Ovary (tissue), 10 donors: ENCODE results near the gene ABT1. TPM values are rescaled to one million over a fixed set of nuclear protein-coding genes. Genes with fewer than 3 reads are reported as not detected.
"Not testable (repeated sequence)": the region's sequence is repeated elsewhere in the genome, so short reads cannot be mapped to it uniquely, and the experiment has no call there.

Experiments used
- DNase-seq, 5 donors: peaks; one replicate each; pipeline ENCODE4 v3.0.0-alpha.2; 2019 to 2020
- H3K27ac ChIP-seq, 2 donors: fragments of 200-600 bp; one replicate each; pipeline versions ENCODE4 v1.5.1 to v1.8.0; 2019 to 2022
- H3K27me3 ChIP-seq: fragments of 200-600 bp; one replicate; pipeline ENCODE4 v1.8.0; 2022
- H3K36me3 ChIP-seq: fragments of 200-600 bp; sonication (generic); one replicate; pipeline ENCODE4 v1.5.1; 2019
- H3K4me1 ChIP-seq: one replicate; pipeline ENCODE4 v1.8.1; 2013; ENCODE audit warnings: mild to moderate bottlenecking, moderate library complexity; ENCODE audit not compliant: insufficient read depth
- H3K4me3 ChIP-seq: fragments of 200-600 bp; sonication (generic); one replicate; pipeline ENCODE4 v1.5.1; 2017
- H3K9me3 ChIP-seq, 2 donors: fragments of 200-600 bp in 1 of 2; sonication (generic) in 1 of 2; one replicate each; pipeline versions ENCODE4 v1.5.1 to v1.8.1; 2013 to 2019; ENCODE audit warnings: mild to moderate bottlenecking in 1 of 2, moderate library complexity in 1 of 2
- EP300 ChIP-seq: sonication (generic); formaldehyde crosslinking; IDR thresholded peaks from one replicate; pipeline ENCODE4 v1.6.1; 2017; ENCODE audit warnings: antibody characterized with exemption
- POLR2A ChIP-seq: fragments of 450-650 bp; IDR thresholded peaks from one replicate; pipeline ENCODE4 v1.6.1; 2017; ENCODE audit warnings: antibody characterized with exemption, mild to moderate bottlenecking, moderate library complexity
- WGBS, 3 donors: extraction: QIAGEN DNeasy Blood & Tissue Kit in 1 of 3; methylation state at CpG; one replicate each; pipeline versions ENCODE4 v1.1.5 to v1.1.7; 2013 to 2017; 5-methylcytosine and 5-hydroxymethylcytosine counted together
- intact Hi-C, 4 donors: fragments of 100-400 bp; cut with DNase I; formaldehyde crosslinking; loops; one replicate each; pipeline versions ENCODE4 v1.11.0 to v1.15.1; 2022 to 2023
- long read RNA-seq, 3 donors: library from polyadenylated mRNA in 2 of 3; unstranded in 2 of 3; transcript quantifications; one replicate each; pipeline ENCODE4 v2.0.0 and lab custom pipeline, GENCODE V29; 2021 to 2026
- polyA plus RNA-seq, 2 donors: library from polyadenylated mRNA; stranded (reverse); fragments of 200-250 nt in 1 of 2; fragments of 350-450 nt in 1 of 2; fragmentation: Illumina TruSeq in 1 of 2; extraction: RNeasy Lipid Tissue Mini Kit (QIAGEN cat#74804) in 1 of 2; gene quantifications; one replicate each; pipeline ENCODE4 v1.2.3, GENCODE V29; 2013 to 2014
- total RNA-seq, 7 donors: library from RNA; depleted of rRNA in 2 of 7; stranded (reverse); fragments of >200 nt in 2 of 7; fragmentation: NEBNext Ultra II Directional in 3 of 7; extraction: Animal tissue kit (Norgen Biotek cat#: 25700) in 3 of 7; gene quantifications; one replicate each; pipeline versions ENCODE4 v1.1.0 to v1.2.4, GENCODE V29; 2016 to 2023
- TF ChIP-seq, protein P1 (sequence below), 3 donors: fragments of 450-650 bp in 2 of 3; fragments of 200-600 bp in 1 of 3; IDR thresholded peaks; one replicate each; pipeline versions ENCODE4 v1.5.1 to v1.8.0; 2016 to 2022; ENCODE audit warnings: antibody characterized with exemption in 3 of 3, mild to moderate bottlenecking in 1 of 3
- donor health status: DM: no; HTN: no; CAD: no; lungs with moderate emphysema.
- donor health status: DM: no; HTN: no; CAD: no.
- donor health status: Bipolar disorder and iron deficiency.
- donor health status: DM: yes; HTN: yes; CAD: no.
- donor health status: DM: no; HTN: no; CAD: no.
- donor health status: DM: yes; HTN: yes; CAD: no.

ABT1 gene
- total RNA-seq (10 to 100 TPM; 10.9 to 17.5 (median 15.5) TPM), polyA plus RNA-seq (10 to 100 TPM in 1 of 2 donors, 1 to 10 TPM in 1; 8.5 to 18.2 TPM)
- long read RNA-seq, donor 1, transcript ABT1-201 (3 exons, 2,949 nt) = major isoform, 119 of 126 reads
- long read RNA-seq, donor 1, partial matches to known transcripts = 1 of 126 reads
- long read RNA-seq, donor 1, other reads (novel, unspliced or antisense) = 6 of 126 reads
- long read RNA-seq, donor 2, transcript ABT1-201 (3 exons, 2,949 nt) = major isoform, 25 of 25 reads
- long read RNA-seq, donor 2, partial matches to known transcripts = 0 of 25 reads
- long read RNA-seq, donor 2, other reads (novel, unspliced or antisense) = 0 of 25 reads
- long read RNA-seq, donor 3, transcript ABT1-201 (3 exons, 2,949 nt) = major isoform, 37 of 43 reads
- long read RNA-seq, donor 3, partial matches to known transcripts = 1 of 43 reads
- long read RNA-seq, donor 3, other reads (novel, unspliced or antisense) = 5 of 43 reads

DNA sequence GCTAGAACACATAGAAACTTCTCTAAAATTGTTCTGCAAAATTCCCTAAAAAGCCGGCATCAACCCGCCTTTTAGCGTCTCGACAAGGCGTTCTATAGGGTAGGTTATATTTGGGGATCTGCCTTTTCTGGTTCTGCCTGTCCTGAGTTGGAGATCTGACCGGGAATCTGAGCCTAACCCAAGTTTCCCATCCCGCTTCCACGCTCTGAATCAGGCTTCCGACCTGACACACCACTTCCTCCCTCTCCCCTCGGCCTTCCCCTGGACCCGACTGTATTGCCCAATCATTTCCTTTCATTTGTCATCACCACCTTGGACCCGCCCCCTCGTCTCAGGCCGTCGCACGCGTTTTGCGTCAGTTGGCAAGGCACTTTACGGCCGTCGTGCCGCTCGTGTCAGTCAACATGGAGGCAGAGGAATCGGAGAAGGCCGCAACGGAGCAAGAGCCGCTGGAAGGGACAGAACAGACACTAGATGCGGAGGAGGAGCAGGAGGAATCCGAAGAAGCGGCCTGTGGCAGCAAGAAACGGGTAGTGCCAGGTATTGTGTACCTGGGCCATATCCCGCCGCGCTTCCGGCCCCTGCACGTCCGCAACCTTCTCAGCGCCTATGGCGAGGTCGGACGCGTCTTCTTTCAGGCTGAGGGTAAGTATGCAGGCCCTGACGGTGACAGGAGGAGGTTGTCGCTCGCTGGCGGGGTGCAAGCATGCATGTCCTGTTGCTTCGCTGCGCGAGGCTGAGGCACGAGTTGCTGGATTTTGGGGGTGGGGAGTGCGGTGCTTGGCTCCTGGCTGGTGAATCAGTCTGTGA is at the start of gene ABT1:
Gene ABT1, plus strand, starts transcription at position 375 of the 810 bp plus-strand sequence. Its CDS starts 30 bp downstream, at position 405.
- DNase-seq = peak; percentile 98 to 99 (median 98)
- intact Hi-C loops = loop anchor here in 3 of 4 donors (2.0 to 10.0 kb wide), 4 partner anchors 24 to 422 kb away; no protein-coding TSS in a partner anchor
- no peaks in the 10 kb centered on the region for H3K27me3 ChIP-seq
- no peaks in the 10 kb centered on the region for H3K36me3 ChIP-seq
- peak within 1 kb of the TSS; percentile 67 to 77 for H3K27ac ChIP-seq
- 0% methylated on average over 51 of the region's 51 CpGs for WGBS, 3 donors
- H3K9me3 ChIP-seq = no peaks in the 10 kb centered on the region
- peak within 1 kb of the TSS; percentile 89 for H3K4me3 ChIP-seq
- TF ChIP-seq, protein P1, sequence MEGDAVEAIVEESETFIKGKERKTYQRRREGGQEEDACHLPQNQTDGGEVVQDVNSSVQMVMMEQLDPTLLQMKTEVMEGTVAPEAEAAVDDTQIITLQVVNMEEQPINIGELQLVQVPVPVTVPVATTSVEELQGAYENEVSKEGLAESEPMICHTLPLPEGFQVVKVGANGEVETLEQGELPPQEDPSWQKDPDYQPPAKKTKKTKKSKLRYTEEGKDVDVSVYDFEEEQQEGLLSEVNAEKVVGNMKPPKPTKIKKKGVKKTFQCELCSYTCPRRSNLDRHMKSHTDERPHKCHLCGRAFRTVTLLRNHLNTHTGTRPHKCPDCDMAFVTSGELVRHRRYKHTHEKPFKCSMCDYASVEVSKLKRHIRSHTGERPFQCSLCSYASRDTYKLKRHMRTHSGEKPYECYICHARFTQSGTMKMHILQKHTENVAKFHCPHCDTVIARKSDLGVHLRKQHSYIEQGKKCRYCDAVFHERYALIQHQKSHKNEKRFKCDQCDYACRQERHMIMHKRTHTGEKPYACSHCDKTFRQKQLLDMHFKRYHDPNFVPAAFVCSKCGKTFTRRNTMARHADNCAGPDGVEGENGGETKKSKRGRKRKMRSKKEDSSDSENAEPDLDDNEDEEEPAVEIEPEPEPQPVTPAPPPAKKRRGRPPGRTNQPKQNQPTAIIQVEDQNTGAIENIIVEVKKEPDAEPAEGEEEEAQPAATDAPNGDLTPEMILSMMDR (IDR thresholded peaks at IDR 0.05) = no peak
- TF ChIP-seq EP300 (no peak), POLR2A (peak; percentile 87)
- peaks cover 4% of the 10 kb centered on the region for H3K4me1 ChIP-seq

DNA sequence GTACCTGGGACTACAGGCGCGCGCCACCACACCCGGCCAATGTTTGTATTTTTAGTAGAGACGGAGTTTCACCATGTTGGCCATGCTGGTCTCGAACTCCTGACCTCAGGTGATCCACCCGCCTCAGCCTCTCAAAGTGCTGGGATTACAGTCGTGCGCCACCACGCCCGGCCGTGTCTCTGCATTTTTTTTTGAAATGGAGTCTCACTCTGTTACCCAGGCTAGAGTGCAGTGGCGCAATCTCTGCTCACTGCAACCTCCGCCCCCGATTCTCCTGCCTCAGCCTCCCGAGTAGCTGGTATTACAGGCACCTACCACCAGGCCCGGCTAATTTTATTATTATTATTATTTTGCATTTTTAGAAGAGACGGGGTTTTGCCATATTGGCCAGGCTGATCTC is 49.4 kb upstream of the ABT1 start:
- H3K27ac ChIP-seq = not testable (repeated sequence)
- 93 to 94% (median 94%) methylated on average over 18 of the region's 18 CpGs for WGBS, 3 donors

DNA sequence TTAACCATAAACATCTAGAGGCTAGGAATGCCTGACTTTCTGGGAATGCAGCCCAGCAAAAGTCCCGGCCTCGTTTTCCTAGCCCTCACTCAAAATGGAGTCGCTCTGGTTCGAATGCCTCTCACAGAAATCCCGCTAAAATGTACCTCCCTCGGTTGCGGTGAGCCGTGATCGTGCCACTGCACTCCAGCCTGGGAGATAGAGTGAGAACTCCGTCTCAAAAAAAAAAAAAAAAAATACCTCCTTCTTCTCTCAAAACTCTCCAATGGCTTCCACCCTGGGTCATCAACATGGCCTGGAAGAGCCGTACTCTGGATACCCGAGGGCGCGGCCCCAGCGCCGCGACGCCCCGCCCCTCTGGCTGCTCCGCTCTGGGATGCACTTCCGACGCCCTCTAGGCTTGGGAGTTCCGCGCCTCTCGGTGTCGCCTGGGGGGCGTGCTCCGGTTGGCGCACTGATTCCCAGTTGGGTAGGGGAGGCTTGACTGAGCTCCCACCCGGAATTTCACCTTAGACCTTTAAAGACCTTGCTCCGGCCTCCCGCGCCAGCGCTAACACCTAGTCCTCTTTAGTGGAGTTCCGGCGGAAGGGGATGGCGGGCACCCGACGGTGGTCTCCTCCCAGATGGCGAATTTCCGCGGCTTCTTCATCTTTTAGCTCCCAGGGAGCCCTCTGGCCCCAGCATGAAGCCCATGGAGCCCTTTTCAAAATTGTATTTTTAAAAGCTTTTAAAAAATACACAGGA is 46.3 kb upstream of the ABT1 start:
- Histone ChIP-seq H3K4me3 (peak overlapping the region; percentile 44), H3K4me1 (no peaks in the 10 kb centered on the region), H3K27ac (no peak overlapping the region), H3K36me3 (no peaks in the 10 kb centered on the region), H3K9me3 (no peaks in the 10 kb centered on the region), H3K27me3 (no peaks in the 10 kb centered on the region)
- peak; percentile 59 to 78 (median 69) for DNase-seq
- TF ChIP-seq, protein P1 (IDR thresholded peaks at IDR 0.05) = no peak
- no peak for TF ChIP-seq EP300
- TF ChIP-seq POLR2A = no peak
- WGBS, 3 donors = 2 to 3% (median 2%) methylated on average over 42 of the region's 42 CpGs
- intact Hi-C loops = loop anchor here in 1 of 4 donors (10.0 kb wide), 1 partner anchor 924 kb away; the partner anchor contains the start of gene ZNF184

More for the DNA sequence above, 49.4 kb upstream of the ABT1 start:
- H3K27me3 ChIP-seq, DNase-seq, H3K4me1 ChIP-seq, H3K9me3 ChIP-seq, H3K4me3 ChIP-seq, intact Hi-C loops, H3K36me3 ChIP-seq: not testable (repeated sequence)

DNA sequence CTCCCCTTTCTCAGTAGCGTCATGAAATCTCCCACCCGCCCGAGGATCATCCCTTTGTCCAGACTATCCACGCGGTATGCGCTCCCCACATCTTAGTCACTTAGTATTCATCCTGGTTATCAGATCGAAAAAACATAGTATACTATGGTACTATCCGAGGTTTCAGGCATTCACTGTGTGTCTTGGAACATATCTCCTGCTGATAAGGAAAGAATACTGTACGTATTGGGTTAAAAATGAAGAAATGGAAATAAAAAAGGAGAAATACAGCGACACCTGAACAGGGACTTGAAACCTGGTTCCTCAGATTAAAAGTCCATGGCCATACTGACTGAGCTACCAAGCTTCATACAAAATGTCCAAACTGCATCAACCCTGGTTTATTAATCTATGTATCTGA is 44.5 kb upstream of the ABT1 start:
- Histone ChIP-seq H3K36me3 (no peaks in the 10 kb centered on the region), H3K4me1 (peaks cover 3% of the 10 kb centered on the region), H3K9me3 (no peaks in the 10 kb centered on the region), H3K4me3 (no peak overlapping the region), H3K27ac (no peak overlapping the region), H3K27me3 (no peaks in the 10 kb centered on the region)
- intact Hi-C loops = loop anchor here in 2 of 4 donors (2.0 to 10.0 kb wide), 2 partner anchors 15 to 923 kb away; partner anchors contain the start of gene ZNF184 (in 1 of the 2)
- TF ChIP-seq EP300 (no peak), POLR2A (no peak)
- no peak for DNase-seq
- WGBS, 3 donors = 88 to 89% (median 88%) methylated on average over 10 of the region's 10 CpGs
